Right ventricle myocardium inferior (tissue), 1 donor: Measurements from ENCODE around the gene EIF3A. TPM values are rescaled to one million over a fixed set of nuclear protein-coding genes. Genes with fewer than 3 reads are reported as not detected.

Source experiments
- ATAC-seq: fragments of 200-7000 bp; cut with Tn5 transposase; one replicate; pipeline ENCODE4 v1.9.1; 2020; ENCODE audit warnings: mild to moderate bottlenecking, moderate library complexity
- DNase-seq: peaks from one replicate; pipeline ENCODE4 v3.0.0; 2021; ENCODE audit errors: missing footprints
- intact Hi-C: fragments of 100-400 bp; cut with DNase I; formaldehyde crosslinking; loops from one replicate; pipeline ENCODE4 v1.11.0; 2022
- total RNA-seq: library from RNA; stranded (reverse); fragmentation: NEBNext Ultra II Directional; extraction: Animal tissue kit (Norgen Biotek cat#: 25700); gene quantifications from one replicate; pipeline ENCODE4 v1.2.1, GENCODE V29; 2021
- donor health status: DM: no; HTN: yes; CAD: no; lungs with severe emphysema.

Gene EIF3A
- total RNA-seq, 1 donor from 2014 or later, result 88.7 TPM

- intact Hi-C loops, result no loop called here
- DNase-seq (no peak), ATAC-seq (no peak)
These were observed 87.4 kb downstream of the EIF3A start for GRCh38 chr10:118993214-118993613.

DNA sequence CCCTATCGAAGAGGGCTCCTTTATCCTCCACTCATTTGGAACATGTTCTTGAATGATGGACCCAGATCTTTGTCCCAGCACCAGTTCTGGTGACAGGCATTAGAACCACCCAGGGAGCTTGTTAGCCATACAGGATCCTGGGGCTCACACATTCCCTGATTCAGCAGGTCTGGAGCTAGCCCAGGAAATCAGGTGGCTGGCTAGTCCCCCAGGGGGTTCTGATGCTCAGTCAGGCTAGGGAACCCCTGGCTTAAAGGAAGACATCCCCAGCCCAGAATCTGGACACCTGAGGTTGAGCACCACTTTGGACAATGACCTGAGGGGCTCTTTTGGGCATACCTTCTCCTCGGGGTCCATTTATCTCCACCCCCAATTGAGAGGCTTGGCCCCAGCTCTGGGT lies 88.1 kb downstream of the EIF3A start:
- intact Hi-C loops, result no loop called here
- ATAC-seq, result no peak

DNA sequence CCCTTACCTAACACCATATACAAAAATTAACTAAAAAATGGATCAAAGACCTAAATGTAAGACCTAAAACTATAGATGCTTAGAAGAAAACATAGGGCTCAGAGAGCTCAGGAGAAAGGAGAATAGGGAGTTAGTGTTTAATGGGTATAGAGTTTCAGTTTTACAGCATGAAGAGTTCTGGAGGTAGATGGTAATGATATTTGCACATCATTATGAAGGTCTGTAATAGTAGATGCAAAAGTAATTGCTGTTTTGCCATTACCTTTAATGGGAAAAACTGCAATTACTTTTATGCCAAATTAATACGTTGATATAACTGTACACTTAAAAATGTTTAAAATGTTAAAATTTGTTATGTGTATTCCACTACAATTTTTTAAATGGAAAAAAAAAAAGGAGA lies 90.3 kb downstream of the EIF3A start:
- intact Hi-C loops, result no loop called here
- no peak for DNase-seq
- ATAC-seq, result no peak

More for the DNA sequence above, 88.1 kb downstream of the EIF3A start:
- DNase-seq, result no peak

GRCh38 chr10:118986815-118987790 lies 93.5 kb downstream of the EIF3A start:
- DNase-seq (no peak), ATAC-seq (no peak)
- intact Hi-C loops, result no loop called here

- DNase-seq, result no peak
- intact Hi-C loops, result no loop called here
- no peak for ATAC-seq
These were observed 95.0 kb downstream of the EIF3A start for GRCh38 chr10:118985576-118985975.

Other genes starting within 250 kb of the EIF3A start
- 16.0 TPM for gene NANOS1, start 51.1 kb downstream of the EIF3A start, total RNA-seq
- 20.2 TPM for gene DENND10, start 23.3 kb upstream of the EIF3A start, total RNA-seq
- gene SFXN4, start 84.9 kb upstream of the EIF3A start, total RNA-seq, result 42.0 TPM
- gene PRDX3, start 98.0 kb upstream of the EIF3A start, total RNA-seq, result 285 TPM
- gene GRK5, start 126.8 kb upstream of the EIF3A start, total RNA-seq, result 48.6 TPM